GM12878 (cell line): ENCODE data around the gene NRDE2. TPM values are rescaled to one million over a fixed set of nuclear protein-coding genes. Genes with fewer than 3 reads are reported as not detected.

Source experiments
- ATAC-seq: fragments of 200-7000 bp; cut with Tn5 transposase; 3 replicates; pipeline ENCODE4 v1.9.1; 2020; ENCODE audit warnings: mild to moderate bottlenecking, moderate library complexity
- BruUV-seq: library from RNA; stranded (reverse); fragments of 400-500 nt; replicated peaks from 2 replicates; lab custom pipeline; 2021; lab: Mats Ljungman, UMichigan
- CTCF ChIA-PET: fragments of 300-600 bp; sonication (Branson Sonifier 250); formaldehyde crosslinking; extraction: SDS; loops from one replicate; lab custom pipeline; 2021; ENCODE audit warnings: inconsistent platforms; lab: Yijun Ruan, JAX
- POLR2A ChIA-PET: fragments of 350-600 bp; formaldehyde crosslinking; extraction: SDS; loops from one replicate; lab custom pipeline; 2021; ENCODE audit warnings: inconsistent platforms; lab: Charles Lee
- RAD21 ChIA-PET: fragments of 300-600 bp; sonication (Branson Sonifier 250); formaldehyde crosslinking; loops from one replicate; lab custom pipeline; 2023; ENCODE audit warnings: antibody characterized with exemption; ENCODE audit not compliant: unreplicated experiment; lab: Charles Lee
- SMC1A ChIA-PET: fragments of 300-600 bp; sonication (Branson Sonifier 250); formaldehyde crosslinking; loops from one replicate; lab custom pipeline; 2023; ENCODE audit not compliant: unreplicated experiment, uncharacterized antibody; lab: Charles Lee
- DNase-seq: peaks from one replicate; pipeline ENCODE4 v3.0.0-alpha.2; 2011; ENCODE audit warnings: low read depth, low spot score
- FAIRE-seq: peaks from 3 replicates; lab custom pipeline; 2011; peaks lifted over from hg19 to GRCh38; lab: Jason Lieb, UNC
- H2AFZ ChIP-seq: 2 replicates; pipeline ENCODE4 v1.6.0; 2011; ENCODE audit warnings: low read depth, low read length, control low read depth; ENCODE audit not compliant: control insufficient read depth
- H3K27ac ChIP-seq: 2 replicates; pipeline ENCODE4 v1.5.1; 2011; ENCODE audit warnings: control low read depth; ENCODE audit not compliant: control insufficient read depth, insufficient read depth
- H3K27me3 ChIP-seq, 2 experiments: replicated peaks in 1 of 2; 2 replicates each; pipeline versions ENCODE4 v1.6.0 to v1.6.1; 2011; ENCODE audit warnings: low read length in 1 of 2; ENCODE audit not compliant: control insufficient read depth in 2 of 2, insufficient read depth in 2 of 2
- H3K36me3 ChIP-seq, 2 experiments: 2 replicates each; pipeline ENCODE4 v1.5.1; 2011; ENCODE audit warnings: low read length in 1 of 2; ENCODE audit not compliant: control insufficient read depth in 2 of 2, insufficient read depth in 2 of 2
- H3K4me1 ChIP-seq: 2 replicates; pipeline ENCODE4 v1.6.1; 2011; ENCODE audit warnings: mild to moderate bottlenecking, low read length, moderate library complexity, mixed read lengths; ENCODE audit not compliant: control insufficient read depth, insufficient read depth
- H3K4me2 ChIP-seq: 2 replicates; pipeline ENCODE4 v1.6.0; 2011; ENCODE audit warnings: control low read depth; ENCODE audit not compliant: control insufficient read depth, insufficient read depth
- H3K4me3 ChIP-seq: fragments of 200-600 bp; sonication (generic); 2 replicates; pipeline ENCODE4 v1.5.1; 2016
- H3K79me2 ChIP-seq: 2 replicates; pipeline ENCODE4 v1.6.0; 2011; ENCODE audit warnings: low read length; ENCODE audit not compliant: control insufficient read depth, insufficient read depth
- H3K9ac ChIP-seq: 2 replicates; pipeline ENCODE4 v1.8.0; 2011; ENCODE audit warnings: low read length, control low read depth, mixed read lengths; ENCODE audit not compliant: control insufficient read depth, insufficient read depth
- H3K9me3 ChIP-seq: replicated peaks from 3 replicates; pipeline ENCODE4 v1.5.1; 2011; ENCODE audit warnings: mild to moderate bottlenecking, low read length; ENCODE audit not compliant: control insufficient read depth, insufficient read depth
- H4K20me1 ChIP-seq: 2 replicates; pipeline ENCODE4 v1.6.0; 2011; ENCODE audit not compliant: control insufficient read depth, insufficient read depth
- JUNB ChIP-seq: IDR thresholded peaks from 2 replicates; pipeline ENCODE4 v1.6.1; 2016; ENCODE audit warnings: antibody characterized with exemption, mild to moderate bottlenecking
- KAT2A ChIP-seq: conservative IDR thresholded peaks from 2 replicates; pipeline ENCODE4 v1.6.1; 2011; ENCODE audit warnings: low read depth, low read length; ENCODE audit not compliant: control insufficient read depth
- RFX5 ChIP-seq: IDR thresholded peaks from 2 replicates; pipeline ENCODE4 v1.6.1; 2011; ENCODE audit warnings: low read depth, low read length, improper control_type of control experiment
- SRF ChIP-seq, 2 experiments: IDR thresholded peaks; 2 replicates each; pipeline ENCODE4 v1.6.1; 2011; ENCODE audit warnings: low read depth in 2 of 2, low read length in 2 of 2, mild to moderate bottlenecking in 1 of 2, moderate library complexity in 1 of 2
- YY1 ChIP-seq: IDR thresholded peaks from 2 replicates; pipeline ENCODE4 v1.6.1; 2011; ENCODE audit warnings: low read depth, mild to moderate bottlenecking, low read length
- WGBS: methylation state at CpG from one replicate; pipeline ENCODE4 v1.1.6; 2016; ENCODE audit warnings: low lambda C conversion rate; ENCODE audit not compliant: insufficient replicate concordance, insufficient coverage; ENCODE audit errors: missing lambda C conversion rate; 5-methylcytosine and 5-hydroxymethylcytosine counted together
- in situ Hi-C: fragments of 300-500 bp; cut with MboI; formaldehyde crosslinking; loops from 9 replicates; pipeline ENCODE4 v1.14.3; 2018; ENCODE audit warnings: mixed read lengths
- intact Hi-C: fragments of 100-400 bp; cut with micrococcal nuclease; formaldehyde crosslinking; loops from one replicate; pipeline ENCODE4 v1.14.2; 2022; ENCODE audit not compliant: unreplicated experiment
- polyA plus RNA-seq, 11 experiments: library from polyadenylated mRNA; depleted of rRNA in 4 of 11; unstranded in 6 of 11; stranded (reverse) in 5 of 11; fragments of >200 nt; fragmentation: Nextera tagmentation in 4 of 11; fragmentation: Illumina TruSeq in 1 of 11; extraction: Ambion mirVana in 4 of 11; extraction: Trizol in 1 of 11; gene quantifications; 1 replicate in 1 of 11; 2 replicates in 10 of 11; pipeline versions ENCODE4 v1.2.1 to v1.2.3, GENCODE V29; 2011 to 2016; ENCODE audit warnings: inconsistent platforms in 2 of 11, missing spikeins in 2 of 11, low read depth in 1 of 11
- total RNA-seq, 4 experiments: library from RNA; depleted of rRNA in 3 of 4; stranded (reverse); fragments of >200 nt in 3 of 4; fragmentation: Illumina TruSeq in 1 of 4; extraction: Trizol in 1 of 4; gene quantifications; 2 replicates each; pipeline versions ENCODE4 v1.2.1 to v1.2.3, GENCODE V29; 2013 to 2021
- TF ChIP-seq, protein P1 (sequence below): IDR thresholded peaks from 2 replicates; pipeline ENCODE4 v1.6.1; 2011; ENCODE audit warnings: low read depth, low read length, improper control_type of control experiment, borderline replicate concordance
- TF ChIP-seq, protein P2 (sequence below), 3 experiments: IDR thresholded peaks in 2 of 3; conservative IDR thresholded peaks in 1 of 3; 2 replicates each; pipeline ENCODE4 v1.5.1; 2011; ENCODE audit warnings: low read depth in 3 of 3, low read length in 3 of 3, mild to moderate bottlenecking in 3 of 3, control low read depth in 2 of 3, moderate library complexity in 2 of 3, inconsistent platforms in 1 of 3, mixed read lengths in 1 of 3; ENCODE audit not compliant: control insufficient read depth in 2 of 3, insufficient read depth in 1 of 3; ENCODE audit errors: extremely low read depth in 1 of 3
- TF ChIP-seq, protein P3 (sequence below): IDR thresholded peaks from 2 replicates; pipeline ENCODE4 v1.6.1; 2012; ENCODE audit warnings: improper control_type of control experiment, low read depth, low read length; ENCODE audit not compliant: insufficient replicate concordance
- TF ChIP-seq, protein P4 (sequence below): fragments of 450-650 bp; IDR thresholded peaks from 2 replicates; pipeline ENCODE4 v1.6.1; 2017; ENCODE audit warnings: mild to moderate bottlenecking, moderate library complexity
- TF ChIP-seq, protein P5 (sequence below): IDR thresholded peaks from 2 replicates; pipeline ENCODE4 v1.6.1; 2011; ENCODE audit warnings: low read depth, mild to moderate bottlenecking, low read length, moderate library complexity, borderline replicate concordance; ENCODE audit errors: extremely low read depth

NRDE2 gene
- total and polyA plus RNA-seq, 10 of the 15 experiments (the other 5 are each of a cell fraction or from before 2014, with no cell fraction given): 8.3 to 21.0 (median 13.8) TPM

DNA sequence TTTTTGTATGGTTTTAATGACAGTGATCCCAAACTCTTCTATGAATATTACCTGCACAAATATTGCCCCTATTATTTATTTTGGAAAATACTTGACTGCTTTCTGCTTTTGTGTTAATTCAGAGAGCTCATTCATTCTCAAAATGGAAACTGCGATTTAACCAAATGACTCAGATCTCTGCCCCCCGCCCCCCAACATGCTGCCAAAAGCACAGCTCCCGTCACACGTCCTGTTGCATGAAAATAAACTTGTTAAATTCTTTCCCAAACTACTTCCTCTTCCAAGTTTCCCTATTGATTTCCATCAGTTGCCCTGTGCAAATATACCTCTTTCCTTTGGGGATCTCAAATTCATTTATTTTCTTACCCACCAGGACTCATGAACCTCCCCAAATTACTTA is 18.0 kb upstream of the NRDE2 start:
- in situ Hi-C loops: no loop called here
- TF ChIP-seq YY1 (0 out of 2 replicates have a peak, but pooled peaks have one; percentile 47), JUNB (peak; percentile 82), KAT2A (no peak), SRF (IDR thresholded peaks at IDR 0.05; ENCODE audit: low read depth in 2 of 2, low read length in 2 of 2) (no peak), RFX5 (no peak)
- TF ChIP-seq, protein P1, sequence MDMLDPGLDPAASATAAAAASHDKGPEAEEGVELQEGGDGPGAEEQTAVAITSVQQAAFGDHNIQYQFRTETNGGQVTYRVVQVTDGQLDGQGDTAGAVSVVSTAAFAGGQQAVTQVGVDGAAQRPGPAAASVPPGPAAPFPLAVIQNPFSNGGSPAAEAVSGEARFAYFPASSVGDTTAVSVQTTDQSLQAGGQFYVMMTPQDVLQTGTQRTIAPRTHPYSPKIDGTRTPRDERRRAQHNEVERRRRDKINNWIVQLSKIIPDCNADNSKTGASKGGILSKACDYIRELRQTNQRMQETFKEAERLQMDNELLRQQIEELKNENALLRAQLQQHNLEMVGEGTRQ: no peak
- TF ChIP-seq, protein P2, sequence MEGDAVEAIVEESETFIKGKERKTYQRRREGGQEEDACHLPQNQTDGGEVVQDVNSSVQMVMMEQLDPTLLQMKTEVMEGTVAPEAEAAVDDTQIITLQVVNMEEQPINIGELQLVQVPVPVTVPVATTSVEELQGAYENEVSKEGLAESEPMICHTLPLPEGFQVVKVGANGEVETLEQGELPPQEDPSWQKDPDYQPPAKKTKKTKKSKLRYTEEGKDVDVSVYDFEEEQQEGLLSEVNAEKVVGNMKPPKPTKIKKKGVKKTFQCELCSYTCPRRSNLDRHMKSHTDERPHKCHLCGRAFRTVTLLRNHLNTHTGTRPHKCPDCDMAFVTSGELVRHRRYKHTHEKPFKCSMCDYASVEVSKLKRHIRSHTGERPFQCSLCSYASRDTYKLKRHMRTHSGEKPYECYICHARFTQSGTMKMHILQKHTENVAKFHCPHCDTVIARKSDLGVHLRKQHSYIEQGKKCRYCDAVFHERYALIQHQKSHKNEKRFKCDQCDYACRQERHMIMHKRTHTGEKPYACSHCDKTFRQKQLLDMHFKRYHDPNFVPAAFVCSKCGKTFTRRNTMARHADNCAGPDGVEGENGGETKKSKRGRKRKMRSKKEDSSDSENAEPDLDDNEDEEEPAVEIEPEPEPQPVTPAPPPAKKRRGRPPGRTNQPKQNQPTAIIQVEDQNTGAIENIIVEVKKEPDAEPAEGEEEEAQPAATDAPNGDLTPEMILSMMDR (IDR thresholded peaks at IDR 0.05 in 2 of 3, conservative IDR thresholded peaks at IDR 0.05 in 1 of 3; ENCODE audit: control insufficient read depth in 2 of 3, extremely low read depth in 1 of 3, insufficient read depth in 1 of 3, low read depth in 3 of 3, low read length in 3 of 3): no peak
- TF ChIP-seq, protein P3, sequence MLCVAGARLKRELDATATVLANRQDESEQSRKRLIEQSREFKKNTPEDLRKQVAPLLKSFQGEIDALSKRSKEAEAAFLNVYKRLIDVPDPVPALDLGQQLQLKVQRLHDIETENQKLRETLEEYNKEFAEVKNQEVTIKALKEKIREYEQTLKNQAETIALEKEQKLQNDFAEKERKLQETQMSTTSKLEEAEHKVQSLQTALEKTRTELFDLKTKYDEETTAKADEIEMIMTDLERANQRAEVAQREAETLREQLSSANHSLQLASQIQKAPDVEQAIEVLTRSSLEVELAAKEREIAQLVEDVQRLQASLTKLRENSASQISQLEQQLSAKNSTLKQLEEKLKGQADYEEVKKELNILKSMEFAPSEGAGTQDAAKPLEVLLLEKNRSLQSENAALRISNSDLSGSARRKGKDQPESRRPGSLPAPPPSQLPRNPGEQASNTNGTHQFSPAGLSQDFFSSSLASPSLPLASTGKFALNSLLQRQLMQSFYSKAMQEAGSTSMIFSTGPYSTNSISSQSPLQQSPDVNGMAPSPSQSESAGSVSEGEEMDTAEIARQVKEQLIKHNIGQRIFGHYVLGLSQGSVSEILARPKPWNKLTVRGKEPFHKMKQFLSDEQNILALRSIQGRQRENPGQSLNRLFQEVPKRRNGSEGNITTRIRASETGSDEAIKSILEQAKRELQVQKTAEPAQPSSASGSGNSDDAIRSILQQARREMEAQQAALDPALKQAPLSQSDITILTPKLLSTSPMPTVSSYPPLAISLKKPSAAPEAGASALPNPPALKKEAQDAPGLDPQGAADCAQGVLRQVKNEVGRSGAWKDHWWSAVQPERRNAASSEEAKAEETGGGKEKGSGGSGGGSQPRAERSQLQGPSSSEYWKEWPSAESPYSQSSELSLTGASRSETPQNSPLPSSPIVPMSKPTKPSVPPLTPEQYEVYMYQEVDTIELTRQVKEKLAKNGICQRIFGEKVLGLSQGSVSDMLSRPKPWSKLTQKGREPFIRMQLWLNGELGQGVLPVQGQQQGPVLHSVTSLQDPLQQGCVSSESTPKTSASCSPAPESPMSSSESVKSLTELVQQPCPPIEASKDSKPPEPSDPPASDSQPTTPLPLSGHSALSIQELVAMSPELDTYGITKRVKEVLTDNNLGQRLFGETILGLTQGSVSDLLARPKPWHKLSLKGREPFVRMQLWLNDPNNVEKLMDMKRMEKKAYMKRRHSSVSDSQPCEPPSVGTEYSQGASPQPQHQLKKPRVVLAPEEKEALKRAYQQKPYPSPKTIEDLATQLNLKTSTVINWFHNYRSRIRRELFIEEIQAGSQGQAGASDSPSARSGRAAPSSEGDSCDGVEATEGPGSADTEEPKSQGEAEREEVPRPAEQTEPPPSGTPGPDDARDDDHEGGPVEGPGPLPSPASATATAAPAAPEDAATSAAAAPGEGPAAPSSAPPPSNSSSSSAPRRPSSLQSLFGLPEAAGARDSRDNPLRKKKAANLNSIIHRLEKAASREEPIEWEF: no peak
- TF ChIP-seq, protein P4, sequence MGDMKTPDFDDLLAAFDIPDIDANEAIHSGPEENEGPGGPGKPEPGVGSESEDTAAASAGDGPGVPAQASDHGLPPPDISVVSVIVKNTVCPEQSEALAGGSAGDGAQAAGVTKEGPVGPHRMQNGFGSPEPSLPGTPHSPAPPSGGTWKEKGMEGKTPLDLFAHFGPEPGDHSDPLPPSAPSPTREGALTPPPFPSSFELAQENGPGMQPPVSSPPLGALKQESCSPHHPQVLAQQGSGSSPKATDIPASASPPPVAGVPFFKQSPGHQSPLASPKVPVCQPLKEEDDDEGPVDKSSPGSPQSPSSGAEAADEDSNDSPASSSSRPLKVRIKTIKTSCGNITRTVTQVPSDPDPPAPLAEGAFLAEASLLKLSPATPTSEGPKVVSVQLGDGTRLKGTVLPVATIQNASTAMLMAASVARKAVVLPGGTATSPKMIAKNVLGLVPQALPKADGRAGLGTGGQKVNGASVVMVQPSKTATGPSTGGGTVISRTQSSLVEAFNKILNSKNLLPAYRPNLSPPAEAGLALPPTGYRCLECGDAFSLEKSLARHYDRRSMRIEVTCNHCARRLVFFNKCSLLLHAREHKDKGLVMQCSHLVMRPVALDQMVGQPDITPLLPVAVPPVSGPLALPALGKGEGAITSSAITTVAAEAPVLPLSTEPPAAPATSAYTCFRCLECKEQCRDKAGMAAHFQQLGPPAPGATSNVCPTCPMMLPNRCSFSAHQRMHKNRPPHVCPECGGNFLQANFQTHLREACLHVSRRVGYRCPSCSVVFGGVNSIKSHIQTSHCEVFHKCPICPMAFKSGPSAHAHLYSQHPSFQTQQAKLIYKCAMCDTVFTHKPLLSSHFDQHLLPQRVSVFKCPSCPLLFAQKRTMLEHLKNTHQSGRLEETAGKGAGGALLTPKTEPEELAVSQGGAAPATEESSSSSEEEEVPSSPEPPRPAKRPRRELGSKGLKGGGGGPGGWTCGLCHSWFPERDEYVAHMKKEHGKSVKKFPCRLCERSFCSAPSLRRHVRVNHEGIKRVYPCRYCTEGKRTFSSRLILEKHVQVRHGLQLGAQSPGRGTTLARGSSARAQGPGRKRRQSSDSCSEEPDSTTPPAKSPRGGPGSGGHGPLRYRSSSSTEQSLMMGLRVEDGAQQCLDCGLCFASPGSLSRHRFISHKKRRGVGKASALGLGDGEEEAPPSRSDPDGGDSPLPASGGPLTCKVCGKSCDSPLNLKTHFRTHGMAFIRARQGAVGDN: no peak
- TF ChIP-seq, protein P5, sequence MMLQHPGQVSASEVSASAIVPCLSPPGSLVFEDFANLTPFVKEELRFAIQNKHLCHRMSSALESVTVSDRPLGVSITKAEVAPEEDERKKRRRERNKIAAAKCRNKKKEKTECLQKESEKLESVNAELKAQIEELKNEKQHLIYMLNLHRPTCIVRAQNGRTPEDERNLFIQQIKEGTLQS: no peak

More for the DNA sequence above, 18.0 kb upstream of the NRDE2 start:
- Histone ChIP-seq H4K20me1 (no peaks in the 10 kb centered on the region), H2AFZ (0 out of 2 replicates have a peak overlapping the region, but pooled peaks have one; percentile 1), H3K27me3 (no peaks in the 10 kb centered on the region), H3K9me3 (no peaks in the 10 kb centered on the region), H3K4me1 (no peaks in the 10 kb centered on the region), H3K4me3 (no peak overlapping the region), H3K4me2 (no peak overlapping the region), H3K79me2 (no peaks in the 10 kb centered on the region), H3K27ac (no peak overlapping the region), H3K9ac (no peak overlapping the region), H3K36me3 (no peaks in the 10 kb centered on the region)
- intact Hi-C loops: no loop called here
- DNase-seq (no peak), ATAC-seq (peak; percentile 35; the same call in 1 of the 3 replicates), FAIRE-seq (no peak)
- BruUV-seq: no TSS peak
- POLR2A ChIA-PET: interaction anchor here (0.7 kb wide), 1 partner anchor 83 kb away, joined by 4 read pairs; no protein-coding TSS in a partner anchor
- CTCF ChIA-PET: no interaction called here
- WGBS: 1% methylated on average over 4 of the region's 4 CpGs
- RAD21 ChIA-PET: no interaction called here
- SMC1A ChIA-PET: interaction anchor here (1.2 kb wide), 1 partner anchor 14 kb away, joined by 3 read pairs; no protein-coding TSS in a partner anchor
